GM12801 (cell line): ENCODE measurements around the gene AP1G1.

ENCODE experiments used
- TF ChIP-seq, protein P1 (sequence below): IDR thresholded peaks from one replicate; pipeline ENCODE4 v1.5.1; 2011; ENCODE audit warnings: control low read depth; ENCODE audit not compliant: insufficient read length; ENCODE audit errors: extremely low read depth

Gene AP1G1

DNA sequence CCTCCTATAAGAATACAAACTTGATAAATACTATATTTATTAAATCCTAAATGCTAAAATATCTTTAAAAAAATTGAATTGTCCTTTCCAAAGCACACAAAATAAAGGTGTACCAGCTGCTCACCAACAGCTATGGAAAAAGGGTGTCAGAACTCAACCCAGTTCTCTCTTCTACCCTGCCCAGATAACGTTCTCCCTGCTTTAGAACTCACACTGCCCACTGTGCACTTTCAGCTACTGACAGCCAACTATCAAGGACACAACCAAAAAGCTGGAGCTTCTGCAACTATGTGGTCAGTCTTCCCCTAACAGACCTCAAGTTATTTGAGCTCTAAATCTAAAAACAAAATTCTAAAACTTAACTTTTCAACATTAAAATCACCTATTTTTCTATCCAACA, 13.7 kb downstream of the AP1G1 start:
- TF ChIP-seq, protein P1, sequence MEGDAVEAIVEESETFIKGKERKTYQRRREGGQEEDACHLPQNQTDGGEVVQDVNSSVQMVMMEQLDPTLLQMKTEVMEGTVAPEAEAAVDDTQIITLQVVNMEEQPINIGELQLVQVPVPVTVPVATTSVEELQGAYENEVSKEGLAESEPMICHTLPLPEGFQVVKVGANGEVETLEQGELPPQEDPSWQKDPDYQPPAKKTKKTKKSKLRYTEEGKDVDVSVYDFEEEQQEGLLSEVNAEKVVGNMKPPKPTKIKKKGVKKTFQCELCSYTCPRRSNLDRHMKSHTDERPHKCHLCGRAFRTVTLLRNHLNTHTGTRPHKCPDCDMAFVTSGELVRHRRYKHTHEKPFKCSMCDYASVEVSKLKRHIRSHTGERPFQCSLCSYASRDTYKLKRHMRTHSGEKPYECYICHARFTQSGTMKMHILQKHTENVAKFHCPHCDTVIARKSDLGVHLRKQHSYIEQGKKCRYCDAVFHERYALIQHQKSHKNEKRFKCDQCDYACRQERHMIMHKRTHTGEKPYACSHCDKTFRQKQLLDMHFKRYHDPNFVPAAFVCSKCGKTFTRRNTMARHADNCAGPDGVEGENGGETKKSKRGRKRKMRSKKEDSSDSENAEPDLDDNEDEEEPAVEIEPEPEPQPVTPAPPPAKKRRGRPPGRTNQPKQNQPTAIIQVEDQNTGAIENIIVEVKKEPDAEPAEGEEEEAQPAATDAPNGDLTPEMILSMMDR, result no peak

DNA sequence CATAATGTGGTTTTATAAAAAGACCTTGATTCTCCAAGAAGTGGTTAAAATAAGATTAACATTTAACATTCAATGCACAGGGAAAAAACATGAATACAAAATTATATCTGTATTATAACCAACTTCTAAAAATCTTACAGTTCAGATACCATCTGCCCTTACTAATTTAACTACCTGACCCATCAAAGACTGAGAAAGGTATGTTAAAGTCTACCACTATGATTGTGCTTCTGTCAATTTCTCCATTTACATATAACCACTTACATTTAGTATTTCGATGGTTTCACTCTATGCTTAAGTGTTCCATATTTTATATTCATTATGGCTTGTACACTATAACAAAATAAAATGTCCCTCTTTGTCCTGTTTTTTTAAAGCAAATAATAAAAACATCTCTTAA, 14.6 kb downstream of the AP1G1 start:
- TF ChIP-seq, protein P1, result no peak

DNA sequence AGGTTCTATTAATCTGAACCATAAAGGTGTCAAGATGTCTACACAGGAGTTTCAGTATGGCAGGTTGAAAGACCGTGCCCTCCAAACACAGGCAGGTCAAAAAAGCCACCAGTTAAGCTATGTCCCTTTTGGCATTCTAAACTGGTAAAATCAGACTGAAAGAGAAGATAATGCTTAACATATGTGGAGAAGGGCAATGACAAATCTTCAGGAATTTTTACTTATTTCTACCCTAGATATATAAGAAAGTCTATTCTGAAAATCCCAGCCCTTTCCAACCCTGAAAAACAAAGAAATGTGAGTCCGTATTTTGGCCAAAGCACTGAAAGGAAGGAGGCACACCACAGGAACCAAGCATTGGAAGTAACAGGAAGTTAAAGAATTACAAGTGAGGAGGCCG, 16.5 kb downstream of the AP1G1 start:
- TF ChIP-seq, protein P1, result no peak

DNA sequence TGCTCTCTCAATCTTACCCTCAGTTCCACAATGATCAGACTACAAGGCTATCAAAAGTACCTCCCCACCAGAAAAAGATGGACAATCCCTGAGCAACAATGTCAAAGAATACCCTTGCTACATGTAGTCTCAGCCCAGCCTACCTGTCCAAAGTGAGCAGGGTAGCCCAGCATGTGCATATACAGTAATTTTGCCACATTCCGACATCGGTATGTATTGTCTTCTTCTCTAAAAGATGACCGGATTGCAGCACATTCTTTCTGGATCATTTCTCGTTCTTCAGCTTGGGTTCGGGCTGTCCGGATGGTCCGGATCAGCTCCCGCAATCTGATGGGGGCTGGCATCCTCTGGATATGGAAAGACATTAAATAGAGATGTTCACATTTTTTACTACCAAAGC, 19.5 kb downstream of the AP1G1 start:
- TF ChIP-seq, protein P1, result no peak

DNA sequence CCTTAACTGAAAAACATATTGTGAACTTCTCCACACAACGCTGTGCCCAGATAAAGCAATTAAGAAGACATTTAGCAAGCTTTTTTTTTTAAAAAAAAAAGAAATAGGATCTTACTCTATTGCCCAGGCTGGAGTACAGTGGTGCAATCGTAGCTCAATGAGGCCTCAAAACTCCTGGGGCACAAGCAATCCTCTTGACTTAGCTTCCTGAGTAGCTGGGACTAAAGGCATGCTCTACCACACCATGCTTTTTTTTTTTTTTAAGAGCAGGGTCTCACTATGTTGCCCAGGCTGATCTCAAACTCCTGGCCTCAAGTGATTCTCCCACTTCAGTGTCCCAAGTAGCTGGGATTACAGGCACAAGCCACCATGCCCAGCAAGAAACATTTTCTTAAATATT, 20.1 kb downstream of the AP1G1 start:
- TF ChIP-seq, protein P1, result no peak

DNA sequence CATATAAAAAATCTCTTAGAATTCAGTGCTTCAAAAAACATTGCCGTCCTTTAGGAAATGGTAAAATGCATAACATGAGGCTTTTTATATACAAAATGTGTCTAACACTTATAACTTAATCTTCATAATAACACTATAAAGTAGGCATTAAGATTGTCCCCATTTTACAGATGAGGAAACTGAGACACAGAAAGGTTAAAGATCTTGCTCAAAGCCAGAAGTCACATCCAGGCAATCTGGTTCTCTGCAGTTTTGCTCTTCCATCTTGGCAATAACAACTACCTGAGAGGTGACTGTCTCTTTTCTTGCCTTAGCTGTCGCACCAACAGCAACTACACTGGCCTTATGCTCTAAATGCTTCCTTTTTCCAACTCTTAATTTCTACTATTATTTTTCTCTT, 24.5 kb downstream of the AP1G1 start:
- TF ChIP-seq, protein P1, result no peak

DNA sequence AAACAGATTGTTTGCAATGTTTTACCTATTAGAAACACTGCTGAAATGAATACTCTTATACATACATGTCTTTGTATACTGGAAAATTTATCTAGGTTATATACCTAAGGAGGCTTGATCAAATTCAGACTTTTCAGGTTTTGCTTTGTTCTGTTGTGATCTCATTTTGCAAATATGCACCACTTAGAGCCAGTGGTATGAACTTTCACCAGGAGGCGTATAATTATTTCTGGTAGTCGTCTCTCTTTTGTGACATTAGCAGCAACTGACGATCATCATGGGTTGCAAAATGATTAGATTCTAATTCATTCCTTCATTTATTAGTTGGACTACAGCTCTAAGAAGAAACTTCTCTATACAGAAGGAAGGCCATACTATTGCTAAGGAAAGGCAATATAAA, 26.9 kb downstream of the AP1G1 start:
- TF ChIP-seq, protein P1, result no peak
